Measurements from ENCODE around the gene PTGR3.

PTGR3 gene

GRCh38 chr18:75215663-75216062 is 6.7 kb upstream of the PTGR3 start:
- no peak overlapping the region for H3K4me3 ChIP-seq (ENCODE audit: low read depth, low read length)
- TF ChIP-seq, protein P1, sequence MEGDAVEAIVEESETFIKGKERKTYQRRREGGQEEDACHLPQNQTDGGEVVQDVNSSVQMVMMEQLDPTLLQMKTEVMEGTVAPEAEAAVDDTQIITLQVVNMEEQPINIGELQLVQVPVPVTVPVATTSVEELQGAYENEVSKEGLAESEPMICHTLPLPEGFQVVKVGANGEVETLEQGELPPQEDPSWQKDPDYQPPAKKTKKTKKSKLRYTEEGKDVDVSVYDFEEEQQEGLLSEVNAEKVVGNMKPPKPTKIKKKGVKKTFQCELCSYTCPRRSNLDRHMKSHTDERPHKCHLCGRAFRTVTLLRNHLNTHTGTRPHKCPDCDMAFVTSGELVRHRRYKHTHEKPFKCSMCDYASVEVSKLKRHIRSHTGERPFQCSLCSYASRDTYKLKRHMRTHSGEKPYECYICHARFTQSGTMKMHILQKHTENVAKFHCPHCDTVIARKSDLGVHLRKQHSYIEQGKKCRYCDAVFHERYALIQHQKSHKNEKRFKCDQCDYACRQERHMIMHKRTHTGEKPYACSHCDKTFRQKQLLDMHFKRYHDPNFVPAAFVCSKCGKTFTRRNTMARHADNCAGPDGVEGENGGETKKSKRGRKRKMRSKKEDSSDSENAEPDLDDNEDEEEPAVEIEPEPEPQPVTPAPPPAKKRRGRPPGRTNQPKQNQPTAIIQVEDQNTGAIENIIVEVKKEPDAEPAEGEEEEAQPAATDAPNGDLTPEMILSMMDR (IDR thresholded peaks at IDR 0.05; ENCODE audit: borderline replicate concordance, insufficient read depth, low read depth, low read length) = no peak

GRCh38 chr18:75214766-75215510 is 6.0 kb upstream of the PTGR3 start:
- H3K4me3 ChIP-seq (ENCODE audit: low read depth, low read length) = no peak overlapping the region
- TF ChIP-seq, protein P1 (IDR thresholded peaks at IDR 0.05; ENCODE audit: borderline replicate concordance, insufficient read depth, low read depth, low read length) = no peak

DNA sequence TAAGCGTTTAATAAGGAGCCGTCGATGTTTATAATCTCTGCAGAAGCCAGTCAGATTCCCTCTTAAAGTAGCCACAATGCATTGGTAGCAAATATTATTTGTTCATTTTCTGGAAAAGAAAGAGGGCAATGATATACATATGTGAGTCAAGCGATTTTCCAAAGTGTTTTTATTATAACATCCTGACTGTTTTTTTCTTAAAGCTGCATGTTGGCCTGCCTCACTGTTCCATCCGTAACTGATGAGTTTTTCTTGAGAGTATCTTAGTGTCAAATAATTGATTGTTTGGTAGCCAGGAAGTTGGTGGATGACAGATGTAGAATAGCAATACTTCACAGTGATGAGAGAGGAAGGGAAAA is 5.4 kb upstream of the PTGR3 start:
- TF ChIP-seq, protein P1 (IDR thresholded peaks at IDR 0.05; ENCODE audit: borderline replicate concordance, insufficient read depth, low read depth, low read length) = no peak

GRCh38 chr18:75213611-75214331 is 4.8 kb upstream of the PTGR3 start:
- H3K4me3 ChIP-seq (ENCODE audit: low read depth, low read length) = no peak overlapping the region
- TF ChIP-seq, protein P1 (IDR thresholded peaks at IDR 0.05; ENCODE audit: borderline replicate concordance, insufficient read depth, low read depth, low read length) = no peak

More for the DNA sequence above, 5.4 kb upstream of the PTGR3 start:
- no peak overlapping the region for H3K4me3 ChIP-seq (ENCODE audit: low read depth, low read length)

- TF ChIP-seq, protein P1 (IDR thresholded peaks at IDR 0.05; ENCODE audit: borderline replicate concordance, insufficient read depth, low read depth, low read length) = no peak
Observed at GRCh38 chr18:75212751-75213090, 3.8 kb upstream of the PTGR3 start.

DNA sequence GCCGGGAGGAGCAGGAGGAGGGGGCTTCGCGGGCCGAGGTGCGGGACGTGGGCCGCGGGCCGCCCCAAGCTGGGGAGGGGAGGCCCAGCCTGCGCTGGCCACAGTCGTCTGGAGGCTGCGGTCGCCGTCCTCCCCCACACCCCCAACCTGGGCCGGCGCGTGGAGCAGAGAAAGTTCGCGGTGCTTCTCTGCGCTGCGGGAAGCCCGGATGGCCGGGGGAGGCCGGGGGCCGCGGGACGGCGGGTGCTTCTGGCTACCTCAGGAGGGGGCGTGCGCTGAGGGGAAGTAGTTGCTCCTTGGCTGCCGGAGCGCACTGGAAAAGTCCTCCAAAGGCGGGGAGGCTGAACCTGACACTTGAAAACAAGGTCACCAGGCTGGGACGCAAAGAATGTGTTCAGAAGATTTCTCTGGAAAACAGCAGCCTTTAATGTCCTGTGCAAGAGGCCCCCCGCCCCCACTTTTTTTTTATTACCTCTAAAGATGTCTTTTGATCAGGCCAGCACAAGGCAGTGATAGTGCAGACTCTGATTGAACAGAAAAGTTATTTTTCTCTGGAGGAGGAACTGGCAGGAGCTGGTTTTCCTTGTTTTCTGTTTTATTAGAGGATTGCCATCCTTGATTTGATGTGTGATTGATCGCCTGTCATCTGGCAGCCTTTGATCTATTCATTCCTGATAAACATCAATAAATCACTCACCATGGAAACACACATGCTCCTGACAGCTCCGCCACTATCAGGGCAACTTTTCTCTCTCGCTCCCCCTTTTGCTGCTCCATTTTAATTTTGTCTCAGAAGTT is 3.2 kb upstream of the PTGR3 start:
- TF ChIP-seq, protein P1 (IDR thresholded peaks at IDR 0.05; ENCODE audit: borderline replicate concordance, insufficient read depth, low read depth, low read length) = no peak
- peak overlapping the region; percentile 88 for H3K4me3 ChIP-seq (ENCODE audit: low read depth, low read length)

More at GRCh38 chr18:75212751-75213090, 3.8 kb upstream of the PTGR3 start:
- peak overlapping the region; percentile 88 for H3K4me3 ChIP-seq (ENCODE audit: low read depth, low read length)
